Progenitor cell of endocrine pancreas (in vitro differentiated cells): ENCODE measurements around the gene CERS6. TPM values are rescaled to one million over a fixed set of nuclear protein-coding genes. Genes with fewer than 3 reads are reported as not detected.
A peak's percentile ranks its signal among the peaks of the same experiment; 100 is the strongest.

Experiments used
- DNase-seq: peaks from one replicate; pipeline ENCODE4 v3.0.0; 2021; ENCODE audit warnings: low spot score; ENCODE audit not compliant: unreplicated experiment
- H3K27ac Mint-ChIP-seq: 2 replicates; pipeline ENCODE4 v1.8.0; 2021; ENCODE audit warnings: mild to moderate bottlenecking, moderate library complexity, mixed read lengths
- H3K27me3 Mint-ChIP-seq: 2 replicates; pipeline ENCODE4 v1.8.0; 2021; ENCODE audit warnings: mixed read lengths
- H3K36me3 Mint-ChIP-seq: 2 replicates; pipeline ENCODE4 v1.8.0; 2022; ENCODE audit warnings: mixed read lengths; ENCODE audit not compliant: insufficient read depth
- H3K4me1 Mint-ChIP-seq: 2 replicates; pipeline ENCODE4 v1.8.0; 2021; ENCODE audit warnings: low read depth, mixed read lengths
- H3K4me3 Mint-ChIP-seq: 2 replicates; pipeline ENCODE4 v1.8.0; 2021; ENCODE audit warnings: low read depth, mild to moderate bottlenecking, moderate library complexity, mixed read lengths
- H3K9me3 Mint-ChIP-seq: 2 replicates; pipeline ENCODE4 v1.8.0; 2021; ENCODE audit warnings: low read depth, mixed read lengths
- total RNA-seq: library from RNA; stranded (reverse); gene quantifications from 2 replicates; pipeline ENCODE4 v1.2.1, GENCODE V29; 2021
- TF ChIP-seq, protein P1 (sequence below): fragments of 200-600 bp; sonication (generic); IDR thresholded peaks from one replicate; pipeline ENCODE4 v1.5.0; 2021; ENCODE audit warnings: antibody characterized with exemption, mild to moderate bottlenecking; ENCODE audit not compliant: unreplicated experiment

CERS6 gene
- total RNA-seq, 1 donor from 2014 or later: 32.5 TPM

DNA sequence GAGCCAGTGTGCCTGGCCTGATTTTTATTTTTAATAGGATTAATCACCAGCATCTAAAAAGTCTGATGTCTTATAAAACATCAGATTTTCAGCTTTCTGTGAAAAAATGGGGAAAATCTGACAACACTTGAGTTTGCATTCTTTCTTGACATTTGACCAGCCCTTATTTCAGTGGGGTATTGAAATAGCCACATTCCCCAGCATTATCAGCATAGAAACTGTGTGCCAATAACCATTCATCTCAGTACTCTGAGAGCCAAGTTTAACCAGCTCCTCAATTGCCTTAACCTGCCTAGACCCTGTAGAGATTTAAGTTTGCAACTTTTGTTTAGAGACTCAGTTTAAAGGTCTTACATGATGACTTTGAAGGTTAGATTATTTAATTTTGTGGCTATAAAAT lies 155.0 kb downstream of the CERS6 start:
- Mint-ChIP-seq H3K9me3 (peaks cover 18% of the 10 kb centered on the region), H3K4me1 (peaks cover 12% of the 10 kb centered on the region), H3K36me3 (peaks cover 37% of the 10 kb centered on the region), H3K4me3 (no peak overlapping the region), H3K27me3 (no peaks in the 10 kb centered on the region), H3K27ac (no peak overlapping the region)
- TF ChIP-seq, protein P1, sequence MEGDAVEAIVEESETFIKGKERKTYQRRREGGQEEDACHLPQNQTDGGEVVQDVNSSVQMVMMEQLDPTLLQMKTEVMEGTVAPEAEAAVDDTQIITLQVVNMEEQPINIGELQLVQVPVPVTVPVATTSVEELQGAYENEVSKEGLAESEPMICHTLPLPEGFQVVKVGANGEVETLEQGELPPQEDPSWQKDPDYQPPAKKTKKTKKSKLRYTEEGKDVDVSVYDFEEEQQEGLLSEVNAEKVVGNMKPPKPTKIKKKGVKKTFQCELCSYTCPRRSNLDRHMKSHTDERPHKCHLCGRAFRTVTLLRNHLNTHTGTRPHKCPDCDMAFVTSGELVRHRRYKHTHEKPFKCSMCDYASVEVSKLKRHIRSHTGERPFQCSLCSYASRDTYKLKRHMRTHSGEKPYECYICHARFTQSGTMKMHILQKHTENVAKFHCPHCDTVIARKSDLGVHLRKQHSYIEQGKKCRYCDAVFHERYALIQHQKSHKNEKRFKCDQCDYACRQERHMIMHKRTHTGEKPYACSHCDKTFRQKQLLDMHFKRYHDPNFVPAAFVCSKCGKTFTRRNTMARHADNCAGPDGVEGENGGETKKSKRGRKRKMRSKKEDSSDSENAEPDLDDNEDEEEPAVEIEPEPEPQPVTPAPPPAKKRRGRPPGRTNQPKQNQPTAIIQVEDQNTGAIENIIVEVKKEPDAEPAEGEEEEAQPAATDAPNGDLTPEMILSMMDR: no peak
- no peak for DNase-seq

DNA sequence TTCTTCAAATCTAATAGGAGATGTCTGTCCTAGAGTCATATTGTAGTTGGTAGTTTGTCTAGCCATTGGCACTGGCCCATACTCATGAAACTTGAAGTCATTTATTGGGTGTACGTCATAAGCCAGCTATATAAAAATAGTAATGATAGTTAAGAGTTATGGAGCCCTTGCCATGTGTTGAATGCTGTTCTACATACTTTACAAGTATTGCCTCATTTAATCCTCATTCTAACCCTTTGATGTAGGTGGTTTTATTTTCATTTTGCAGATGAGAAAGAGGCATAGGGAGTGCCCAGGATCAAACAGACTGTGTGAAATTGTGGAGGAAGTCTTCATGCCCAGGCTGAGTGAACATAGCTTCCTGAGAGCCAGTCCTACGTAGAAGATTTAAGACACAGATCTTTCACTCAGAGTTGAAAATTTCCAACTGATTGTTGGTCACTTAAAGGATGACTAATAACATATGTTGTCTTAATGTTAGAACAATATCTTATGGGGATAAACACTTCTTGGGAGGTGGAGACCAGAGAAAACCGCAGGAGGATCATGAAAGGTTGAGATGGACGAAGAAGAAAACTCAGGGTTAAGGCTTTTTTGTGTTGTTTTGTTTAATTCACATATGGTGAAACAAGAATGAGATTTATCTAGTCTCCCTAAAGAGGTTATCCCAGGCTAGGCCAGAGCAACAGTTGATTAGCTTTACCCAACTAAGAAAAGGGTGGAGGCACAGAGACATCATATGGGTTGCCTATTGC lies 156.0 kb downstream of the CERS6 start:
- TF ChIP-seq, protein P1: no peak
- peaks cover 12% of the 10 kb centered on the region for H3K4me1 Mint-ChIP-seq
- H3K36me3 Mint-ChIP-seq: peaks cover 33% of the 10 kb centered on the region
- H3K9me3 Mint-ChIP-seq: peaks cover 20% of the 10 kb centered on the region
- no peak for DNase-seq
- no peak overlapping the region for H3K27ac Mint-ChIP-seq
- H3K27me3 Mint-ChIP-seq: no peaks in the 10 kb centered on the region
- no peak overlapping the region for H3K4me3 Mint-ChIP-seq

- TF ChIP-seq, protein P1: no peak
- Mint-ChIP-seq H3K9me3 (peaks cover 27% of the 10 kb centered on the region), H3K4me3 (no peak overlapping the region), H3K36me3 (peaks cover 33% of the 10 kb centered on the region), H3K27ac (peak overlapping the region; percentile 26), H3K4me1 (peaks cover 12% of the 10 kb centered on the region), H3K27me3 (no peaks in the 10 kb centered on the region)
- no peak for DNase-seq
Measured at GRCh38 chr2:168612719-168613118, 156.6 kb downstream of the CERS6 start.

- DNase-seq: no peak
- no peaks in the 10 kb centered on the region for H3K27me3 Mint-ChIP-seq
- H3K4me1 Mint-ChIP-seq: peaks cover 12% of the 10 kb centered on the region
- TF ChIP-seq, protein P1: no peak
- H3K27ac Mint-ChIP-seq: no peak overlapping the region
- peaks cover 32% of the 10 kb centered on the region for H3K36me3 Mint-ChIP-seq
- H3K9me3 Mint-ChIP-seq: peaks cover 33% of the 10 kb centered on the region
- H3K4me3 Mint-ChIP-seq: no peak overlapping the region
Measured at GRCh38 chr2:168613551-168613950, 157.5 kb downstream of the CERS6 start.

- no peak for DNase-seq
- no peak overlapping the region for H3K27ac Mint-ChIP-seq
Measured at GRCh38 chr2:168614172-168615018, 158.3 kb downstream of the CERS6 start.

More at GRCh38 chr2:168614172-168615018, 158.3 kb downstream of the CERS6 start:
- H3K36me3 Mint-ChIP-seq: peaks cover 29% of the 10 kb centered on the region
- H3K9me3 Mint-ChIP-seq: peaks cover 36% of the 10 kb centered on the region
- TF ChIP-seq, protein P1: no peak
- H3K27me3 Mint-ChIP-seq: no peaks in the 10 kb centered on the region
- no peak overlapping the region for H3K4me3 Mint-ChIP-seq
- H3K4me1 Mint-ChIP-seq: peaks cover 12% of the 10 kb centered on the region
